Thyroid gland (tissue), 4 donors: Measurements from ENCODE around the gene CELSR2. TPM values are rescaled to one million over a fixed set of nuclear protein-coding genes. Genes with fewer than 3 reads are reported as not detected.

Source experiments
- DNase-seq, 2 donors: peaks; one replicate each; pipeline ENCODE4 v3.0.0-alpha.2; 2019
- H3K27ac ChIP-seq, 3 donors: fragments of 200-600 bp; sonication (generic); 1 replicate in 2 of 3; 2 replicates in 1 of 3; pipeline ENCODE4 v1.5.1; 2016 to 2019; ENCODE audit warnings: mild to moderate bottlenecking in 1 of 3, moderate library complexity in 1 of 3
- H3K27me3 ChIP-seq: fragments of 200-600 bp; sonication (generic); one replicate; pipeline ENCODE4 v1.5.1; 2019
- H3K36me3 ChIP-seq, 2 donors: fragments of 200-600 bp; sonication (generic); one replicate each; pipeline ENCODE4 v1.5.1; 2016 to 2019
- H3K4me1 ChIP-seq, 2 donors: fragments of 200-600 bp; sonication (generic); one replicate each; pipeline ENCODE4 v1.5.1; 2017 to 2019
- H3K4me3 ChIP-seq, 3 donors: fragments of 200-600 bp; sonication (generic); replicated peaks in 1 of 3; 1 replicate in 2 of 3; 2 replicates in 1 of 3; pipeline ENCODE4 v1.5.1; 2016; ENCODE audit warnings: mild to moderate bottlenecking in 1 of 3
- H3K9me3 ChIP-seq: fragments of 200-600 bp; sonication (generic); one replicate; pipeline ENCODE4 v1.5.1; 2017
- CTCF ChIP-seq, 6 experiments: fragments of 200-600 bp in 3 of 6; fragments of 450-650 bp in 3 of 6; sonication (generic) in 3 of 6; IDR thresholded peaks; one replicate each; pipeline ENCODE4 v1.5.1; 2016 to 2019; ENCODE audit warnings: antibody characterized with exemption in 6 of 6, mild to moderate bottlenecking in 2 of 6, inconsistent platforms in 1 of 6, moderate library complexity in 1 of 6
- POLR2A ChIP-seq, 2 donors: fragments of 450-650 bp; IDR thresholded peaks; one replicate each; pipeline ENCODE4 v1.6.1; 2017; ENCODE audit warnings: antibody characterized with exemption in 2 of 2, mild to moderate bottlenecking in 2 of 2, moderate library complexity in 1 of 2
- WGBS, 2 donors: methylation state at CpG; one replicate each; pipeline ENCODE4 v1.1.5; 2017; 5-methylcytosine and 5-hydroxymethylcytosine counted together
- intact Hi-C: fragments of 100-400 bp; cut with DNase I; formaldehyde crosslinking; loops from one replicate; pipeline ENCODE4 v1.15.1; 2023
- total RNA-seq, 4 donors: library from RNA; depleted of rRNA; stranded (reverse); fragments of >200 nt; gene quantifications; one replicate each; pipeline ENCODE4 v1.2.3, GENCODE V29; 2016

The CELSR2 gene
- total RNA-seq, 4 donors from 2014 or later: 23.5 to 54.9 (median 47.6) TPM

- Histone ChIP-seq H3K9me3 (no peaks in the 10 kb centered on the region), H3K27ac (no peak overlapping the region), H3K4me3 (no peak overlapping the region), H3K36me3 (no peaks in the 10 kb centered on the region), H3K27me3 (no peaks in the 10 kb centered on the region), H3K4me1 (no peaks in the 10 kb centered on the region)
- DNase-seq: no peak
- 82 to 92% methylated on average over 7 of the region's 7 CpGs for WGBS, 2 donors
- intact Hi-C loops: no loop called here
- TF ChIP-seq CTCF (IDR thresholded peaks at IDR 0.05): no peak
- TF ChIP-seq POLR2A (IDR thresholded peaks at IDR 0.05): no peak
Measured at GRCh38 chr1:109207467-109208103, 41.8 kb upstream of the CELSR2 start.

GRCh38 chr1:109208394-109208793, 40.9 kb upstream of the CELSR2 start:
- no peak for DNase-seq
- H3K27me3 ChIP-seq: no peaks in the 10 kb centered on the region
- 76 to 83% methylated on average over 7 of the region's 7 CpGs for WGBS, 2 donors
- H3K9me3 ChIP-seq: no peaks in the 10 kb centered on the region
- H3K4me3 ChIP-seq: no peak overlapping the region
- TF ChIP-seq POLR2A (IDR thresholded peaks at IDR 0.05): no peak
- no peak for TF ChIP-seq CTCF (IDR thresholded peaks at IDR 0.05)
- no peak overlapping the region for H3K27ac ChIP-seq
- H3K4me1 ChIP-seq: peaks cover 2 to 4% of the 10 kb centered on the region in 2 donors
- H3K36me3 ChIP-seq: no peaks in the 10 kb centered on the region
- intact Hi-C loops: no loop called here

- H3K27ac ChIP-seq: no peak overlapping the region
- no peaks in the 10 kb centered on the region for H3K27me3 ChIP-seq
- WGBS, 2 donors: 75 to 80% methylated on average over 9 of the region's 9 CpGs
- intact Hi-C loops: no loop called here
- no peak overlapping the region for H3K4me3 ChIP-seq
- TF ChIP-seq POLR2A (IDR thresholded peaks at IDR 0.05): no peak
- no peak for DNase-seq
- H3K36me3 ChIP-seq: no peaks in the 10 kb centered on the region
- no peaks in the 10 kb centered on the region for H3K9me3 ChIP-seq
- peaks cover 3 to 5% of the 10 kb centered on the region in 2 donors for H3K4me1 ChIP-seq
Measured at GRCh38 chr1:109208836-109209463, 40.4 kb upstream of the CELSR2 start.

GRCh38 chr1:109210058-109210457, 39.3 kb upstream of the CELSR2 start:
- 84 to 86% methylated on average over 8 of the region's 8 CpGs for whole genome bisulfite sequencing, 2 donors
- Histone ChIP-seq H3K4me3 (no peak overlapping the region), H3K27me3 (no peaks in the 10 kb centered on the region), H3K27ac (no peak overlapping the region), H3K9me3 (no peaks in the 10 kb centered on the region), H3K36me3 (no peaks in the 10 kb centered on the region), H3K4me1 (peaks cover 3 to 5% of the 10 kb centered on the region in 2 donors)
- intact Hi-C loops: no loop called here
- TF ChIP-seq POLR2A (IDR thresholded peaks at IDR 0.05) (no peak), CTCF (IDR thresholded peaks at IDR 0.05) (no peak)
- DNase-seq: no peak

- Histone ChIP-seq H3K9me3 (no peaks in the 10 kb centered on the region), H3K36me3 (no peaks in the 10 kb centered on the region), H3K4me1 (peaks cover 18 to 30% of the 10 kb centered on the region in 2 donors), H3K4me3 (peak overlapping the region in 2 of 3 donors; percentile 55 to 69), H3K27ac (peak overlapping the region; percentile 74 to 92 (median 81)), H3K27me3 (no peaks in the 10 kb centered on the region)
- intact Hi-C loops: no loop called here
- 30 to 32% methylated on average over 9 to 10 of the region's 10 CpGs for WGBS, 2 donors
- TF ChIP-seq POLR2A (IDR thresholded peaks at IDR 0.05) (no peak), CTCF (IDR thresholded peaks at IDR 0.05) (no peak)
- DNase-seq: no peak
Measured at GRCh38 chr1:109213345-109213823, 36.0 kb upstream of the CELSR2 start.
